VCaP (cell line): ENCODE results near the gene OR10W1.

Experiments
- H3K27ac ChIP-seq: fragments of 450-650 bp; 2 replicates; pipeline ENCODE4 v1.5.1; 2017
- CTCF ChIP-seq: fragments of 450-650 bp; conservative IDR thresholded peaks from 2 replicates; pipeline ENCODE4 v1.5.1; 2017; ENCODE audit warnings: mild to moderate bottlenecking, moderate library complexity

OR10W1 gene

DNA sequence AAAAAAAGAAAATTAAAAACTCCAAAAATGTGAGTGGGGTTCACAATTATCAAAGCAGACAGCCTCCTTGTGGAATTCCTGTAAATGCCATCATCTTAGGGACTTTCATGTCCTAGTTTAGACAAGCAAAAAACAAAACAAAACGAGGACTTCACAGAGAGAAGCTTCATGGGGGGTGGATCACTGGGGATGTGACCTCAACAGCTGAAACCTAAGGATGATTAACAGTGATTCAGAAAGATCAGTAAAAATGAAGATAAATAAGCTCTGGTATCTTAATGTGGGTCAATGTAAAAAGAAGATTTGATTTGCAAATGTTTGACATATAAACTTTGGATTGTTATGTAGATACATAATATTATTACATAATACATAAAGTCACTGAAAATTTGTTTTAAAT is 8.1 kb upstream of the OR10W1 start:
- no peak for TF ChIP-seq CTCF
- H3K27ac ChIP-seq = no peak overlapping the region

- H3K27ac ChIP-seq = no peak overlapping the region
- TF ChIP-seq CTCF = no peak
Measured at GRCh38 chr11:58275002-58275401, 6.9 kb upstream of the OR10W1 start.

DNA sequence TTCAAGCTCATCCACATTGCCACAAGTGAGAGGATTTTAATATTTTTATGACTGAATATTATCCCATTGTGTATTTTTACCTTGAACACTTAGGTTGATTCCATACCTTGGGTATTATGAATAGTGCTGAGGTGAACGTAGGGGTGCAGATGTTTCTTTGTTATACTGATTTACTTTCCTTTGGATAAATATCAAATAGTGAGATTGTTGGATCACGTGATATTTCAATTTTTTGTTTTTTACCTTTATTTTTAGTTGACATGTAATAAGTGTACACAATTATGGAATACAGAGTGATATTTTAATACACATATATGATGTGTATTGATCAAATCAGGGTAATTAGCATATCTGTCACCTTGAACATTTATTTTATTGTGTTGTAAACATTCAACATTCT is 8.1 kb downstream of the OR10W1 start:
- no peak for TF ChIP-seq CTCF
- H3K27ac ChIP-seq = no peak overlapping the region

GRCh38 chr11:58254936-58255335 is 13.1 kb downstream of the OR10W1 start:
- TF ChIP-seq CTCF = no peak
- no peak overlapping the region for H3K27ac ChIP-seq

DNA sequence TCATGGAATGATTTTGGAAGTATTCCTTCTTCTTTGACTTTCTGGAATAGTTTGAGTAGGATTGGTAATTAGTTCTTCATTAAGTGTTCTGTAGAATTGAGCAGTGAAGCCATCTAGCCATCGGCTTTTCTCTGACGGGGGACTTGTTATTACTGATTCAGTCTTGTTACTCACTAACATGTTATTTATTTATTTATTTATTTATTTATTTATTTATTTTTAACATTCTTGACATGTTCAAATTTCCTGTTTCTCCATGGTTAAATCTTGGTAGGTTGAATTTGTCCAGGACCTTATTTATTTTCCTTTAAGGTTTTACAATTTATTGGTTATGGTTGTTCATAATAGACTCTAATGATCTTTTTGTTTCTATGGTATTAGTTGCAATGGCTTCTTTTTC is 24.1 kb downstream of the OR10W1 start:
- H3K27ac ChIP-seq = no peak overlapping the region
- no peak for TF ChIP-seq CTCF

- no peak overlapping the region for H3K27ac ChIP-seq
- TF ChIP-seq CTCF = no peak
Measured at GRCh38 chr11:58227956-58228615, 40.0 kb downstream of the OR10W1 start.

GRCh38 chr11:58222721-58223120 is 45.3 kb downstream of the OR10W1 start:
- no peak for TF ChIP-seq CTCF
- no peak overlapping the region for H3K27ac ChIP-seq
